HG03575 (cell line): ENCODE results near the gene GRID1.

Experiments
- ATAC-seq: cut with Tn5 transposase; IDR thresholded peaks from one replicate; pipeline ENCODE4 v1.9.1; 2021; ENCODE audit not compliant: unreplicated experiment, insufficient number of reproducible peaks, low FRiP score; ENCODE audit errors: extremely low read depth

GRID1 gene

DNA sequence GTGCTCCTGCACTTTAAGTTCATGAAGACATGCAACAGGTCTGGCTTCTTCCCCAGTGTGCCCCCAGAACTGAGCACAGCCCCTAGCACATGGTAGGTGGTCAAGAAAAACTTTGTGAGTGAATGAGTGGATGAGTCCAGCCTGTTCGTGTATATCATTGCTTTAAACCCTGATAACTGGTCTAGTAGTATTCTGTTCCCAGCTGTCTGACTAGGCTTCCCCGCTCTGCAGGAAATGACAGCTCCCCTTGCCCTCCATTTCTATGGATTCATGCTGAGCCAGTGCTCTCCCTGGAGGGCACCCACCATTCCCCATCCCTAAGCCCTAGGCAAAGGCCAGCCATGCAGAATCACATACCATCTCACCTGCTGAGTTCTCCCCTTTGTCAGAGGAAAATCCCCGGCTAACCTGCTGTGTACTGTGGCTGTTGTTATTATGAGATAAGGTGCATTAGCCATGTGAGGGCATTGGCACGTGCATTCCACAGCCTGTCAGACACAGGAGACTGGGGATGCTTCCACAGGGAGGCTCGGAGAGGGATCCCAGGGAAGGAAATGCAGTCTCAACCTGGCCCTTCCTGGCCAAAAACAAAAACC is 698.9 kb downstream of the GRID1 start:
- no peak for ATAC-seq

DNA sequence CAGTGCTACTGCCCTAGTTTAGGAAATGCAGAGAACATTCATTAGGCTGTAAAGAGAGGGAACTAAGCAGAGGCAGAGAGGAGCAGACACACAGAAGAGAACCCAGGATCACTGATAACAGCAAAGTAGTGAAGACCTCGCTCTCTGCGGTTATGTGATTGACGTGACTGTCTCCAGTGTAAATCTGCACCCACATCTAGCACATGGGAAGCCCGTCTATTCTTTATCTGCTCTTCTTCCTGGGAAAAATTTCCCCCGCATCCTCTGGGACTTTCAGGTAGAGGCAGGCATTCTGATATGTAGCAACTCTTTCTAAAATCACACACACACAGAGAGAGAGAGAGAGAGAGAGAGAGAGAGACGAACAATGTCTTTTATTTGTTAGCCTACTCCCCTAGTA is 699.6 kb downstream of the GRID1 start:
- ATAC-seq, result no peak

DNA sequence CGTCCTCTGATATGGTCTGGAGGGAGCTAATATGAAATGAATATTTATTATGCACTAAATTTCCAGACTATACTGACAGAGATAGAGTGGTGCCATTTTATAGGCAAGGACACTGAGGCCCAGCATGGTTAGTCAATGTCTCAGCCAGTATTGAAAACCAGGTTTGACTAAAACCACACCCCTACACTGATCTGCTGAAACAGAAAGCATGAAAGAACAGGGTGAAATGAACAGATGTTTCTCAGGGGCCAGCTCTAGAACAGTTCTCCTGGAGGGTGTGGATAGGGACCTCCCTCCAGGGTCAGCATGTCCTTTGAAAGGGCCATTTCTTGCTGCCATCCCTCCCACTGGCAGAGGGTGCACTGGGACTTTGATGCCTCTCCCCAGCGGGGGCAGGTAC is 700.5 kb downstream of the GRID1 start:
- ATAC-seq, result no peak

DNA sequence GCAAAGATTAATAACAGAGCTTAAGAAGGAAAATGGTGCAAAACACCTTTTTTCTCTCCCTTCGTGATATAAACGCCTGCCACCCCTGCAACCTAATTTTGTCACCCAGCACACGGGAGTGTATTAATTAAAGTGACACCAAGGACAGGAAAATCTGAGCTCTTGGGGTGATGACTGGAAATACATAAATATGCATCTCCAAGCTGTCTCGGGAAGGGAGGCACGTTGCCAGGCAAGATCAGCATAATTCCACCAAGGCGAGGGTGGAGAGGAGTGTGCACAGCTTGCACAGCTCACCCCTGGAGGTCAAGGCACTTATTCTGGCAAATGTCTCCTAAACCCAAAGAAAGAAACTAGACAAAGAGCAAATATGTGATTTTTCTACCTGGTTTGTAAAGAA is 700.9 kb downstream of the GRID1 start:
- no peak for ATAC-seq

DNA sequence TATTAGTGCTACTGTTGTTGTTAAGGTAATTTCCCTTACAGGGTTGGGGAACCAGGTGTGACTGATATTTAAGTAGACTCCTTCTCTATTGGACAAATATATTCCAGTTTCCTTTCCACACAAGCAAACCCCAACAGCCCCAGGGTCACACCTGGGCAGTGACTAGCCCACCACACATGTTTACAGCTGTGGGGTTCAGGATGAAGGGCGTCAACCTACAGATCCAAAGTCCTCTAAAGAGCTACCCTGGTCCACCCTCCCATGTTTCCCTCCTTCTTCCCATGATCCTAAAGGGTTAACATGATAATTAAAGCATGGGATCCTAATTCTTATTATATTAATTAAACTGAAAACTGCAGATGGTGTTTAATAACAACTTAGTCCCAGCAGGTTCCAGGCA is 701.5 kb downstream of the GRID1 start:
- no peak for ATAC-seq

DNA sequence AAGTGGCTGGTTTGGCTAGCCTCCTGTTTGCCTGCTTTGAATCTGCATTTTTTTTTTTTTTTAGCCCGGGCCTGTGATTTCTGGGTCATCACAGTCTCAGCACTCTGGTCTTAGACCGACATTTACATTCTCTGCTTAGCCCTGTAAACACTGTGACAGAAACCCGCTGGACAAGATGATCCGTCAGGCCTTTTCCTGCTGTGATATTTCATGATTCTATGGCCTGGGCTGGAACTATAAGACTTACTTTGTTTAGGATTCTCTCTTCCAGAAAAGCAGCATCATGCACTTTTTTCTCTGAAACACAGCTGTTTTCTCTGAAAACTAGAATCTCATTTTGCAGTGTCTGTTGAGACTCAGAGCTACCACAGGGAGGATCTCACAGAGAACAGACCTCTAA is 705.5 kb downstream of the GRID1 start:
- no peak for ATAC-seq

DNA sequence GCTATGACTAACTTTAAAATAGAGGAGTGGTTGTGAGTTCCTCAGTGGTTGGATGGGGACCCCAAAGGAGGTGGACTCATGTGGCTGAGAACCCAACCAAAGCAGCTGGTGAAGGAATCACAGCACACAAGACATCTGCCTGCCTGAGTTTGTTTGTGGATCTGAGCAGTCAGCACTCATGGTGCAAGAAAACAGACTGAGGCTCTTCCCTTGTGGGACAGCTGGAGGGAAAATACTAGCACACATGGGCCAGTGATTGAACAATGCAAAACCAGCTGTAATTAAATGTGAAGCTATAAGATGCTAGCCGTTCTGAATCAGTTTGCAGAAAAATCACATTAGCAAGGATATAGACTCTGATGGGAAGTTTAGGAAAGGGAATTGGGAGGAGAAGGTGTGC is 707.3 kb downstream of the GRID1 start:
- ATAC-seq, result no peak

DNA sequence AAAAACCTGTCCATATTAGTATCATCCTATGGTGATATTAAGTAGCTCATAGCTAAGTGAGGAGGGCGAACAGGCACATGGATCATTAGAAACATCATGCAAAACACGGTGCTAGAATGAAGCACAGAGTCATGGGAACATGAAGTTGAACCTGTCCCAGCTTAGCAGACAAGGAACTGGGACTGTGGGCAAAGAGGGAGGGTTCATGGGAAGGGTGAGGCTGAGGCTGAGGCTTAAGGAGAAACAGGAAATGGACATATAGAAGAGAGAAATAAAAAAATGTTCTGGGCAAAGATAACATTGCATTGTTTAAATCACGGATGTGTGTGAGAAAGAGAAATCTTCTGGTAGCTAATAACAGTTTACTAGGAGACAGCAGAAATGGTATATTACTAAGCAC is 708.1 kb downstream of the GRID1 start:
- ATAC-seq, result no peak

DNA sequence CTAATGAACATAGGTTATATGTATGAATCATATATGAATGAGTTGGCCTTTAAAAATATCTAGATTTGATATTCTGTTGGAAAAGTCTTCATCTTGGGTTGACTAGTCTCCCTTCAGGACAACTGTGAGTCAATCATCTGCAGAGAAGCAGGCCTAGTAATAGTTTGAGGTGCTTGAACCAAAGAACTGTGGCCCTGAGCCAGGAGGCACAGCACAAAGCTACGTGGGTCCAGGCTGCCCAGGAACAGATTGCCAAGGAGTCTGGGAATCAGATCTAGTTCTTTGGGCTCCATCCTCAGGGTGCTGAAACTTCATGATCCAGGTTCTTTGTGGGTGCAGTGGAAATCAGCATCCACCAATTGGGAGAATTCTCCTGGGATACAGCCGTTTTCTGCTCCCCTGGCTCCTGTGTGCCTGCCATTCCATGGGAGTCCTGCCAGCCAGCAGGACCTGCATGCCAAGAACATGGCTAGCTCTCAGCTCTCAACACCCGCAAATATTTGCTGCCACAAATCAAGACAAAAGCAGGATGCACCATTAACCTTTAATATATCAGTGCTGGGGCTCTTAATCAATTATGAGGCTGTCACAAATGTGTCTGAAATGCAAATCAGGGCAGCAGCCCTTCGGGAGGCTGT is 709.0 kb downstream of the GRID1 start:
- ATAC-seq, result no peak

DNA sequence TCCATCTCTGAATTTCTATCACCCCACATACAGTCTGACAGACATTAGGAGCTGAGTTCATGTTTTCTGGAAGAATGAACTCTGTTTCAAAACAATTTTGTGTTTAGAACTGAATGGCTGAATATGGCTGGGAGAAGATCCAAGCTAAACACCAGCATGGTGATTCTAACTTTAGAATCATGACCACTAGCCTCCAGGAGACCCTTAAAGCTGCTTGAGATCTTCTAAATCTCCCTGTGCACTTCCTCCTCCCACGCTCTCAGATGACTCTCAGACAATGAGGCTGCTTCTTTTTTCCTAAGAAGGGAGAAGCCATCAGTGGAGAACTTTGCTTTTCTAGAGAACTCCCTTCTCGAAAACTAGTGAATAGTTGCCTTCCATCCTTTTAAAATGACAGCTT is 711.2 kb downstream of the GRID1 start:
- no peak for ATAC-seq

DNA sequence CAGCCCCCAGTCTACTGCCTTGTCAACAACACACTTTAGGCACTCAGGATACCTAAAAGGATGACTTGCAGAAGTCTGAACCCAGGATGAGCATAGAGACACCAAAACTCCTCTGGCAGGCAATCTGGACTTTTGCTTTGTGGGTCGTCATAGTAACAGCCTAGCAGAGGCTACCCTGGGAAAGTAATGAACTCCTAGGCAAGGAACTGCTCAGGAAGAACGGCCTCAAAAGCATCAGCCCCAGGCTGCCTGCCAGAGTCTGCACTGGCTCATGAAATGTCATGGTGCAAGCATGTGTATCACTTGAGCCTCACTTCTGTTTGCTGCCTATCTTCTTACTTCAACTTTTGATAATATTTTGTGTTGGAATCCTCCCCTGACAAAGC is 715.1 kb downstream of the GRID1 start:
- ATAC-seq, result no peak

DNA sequence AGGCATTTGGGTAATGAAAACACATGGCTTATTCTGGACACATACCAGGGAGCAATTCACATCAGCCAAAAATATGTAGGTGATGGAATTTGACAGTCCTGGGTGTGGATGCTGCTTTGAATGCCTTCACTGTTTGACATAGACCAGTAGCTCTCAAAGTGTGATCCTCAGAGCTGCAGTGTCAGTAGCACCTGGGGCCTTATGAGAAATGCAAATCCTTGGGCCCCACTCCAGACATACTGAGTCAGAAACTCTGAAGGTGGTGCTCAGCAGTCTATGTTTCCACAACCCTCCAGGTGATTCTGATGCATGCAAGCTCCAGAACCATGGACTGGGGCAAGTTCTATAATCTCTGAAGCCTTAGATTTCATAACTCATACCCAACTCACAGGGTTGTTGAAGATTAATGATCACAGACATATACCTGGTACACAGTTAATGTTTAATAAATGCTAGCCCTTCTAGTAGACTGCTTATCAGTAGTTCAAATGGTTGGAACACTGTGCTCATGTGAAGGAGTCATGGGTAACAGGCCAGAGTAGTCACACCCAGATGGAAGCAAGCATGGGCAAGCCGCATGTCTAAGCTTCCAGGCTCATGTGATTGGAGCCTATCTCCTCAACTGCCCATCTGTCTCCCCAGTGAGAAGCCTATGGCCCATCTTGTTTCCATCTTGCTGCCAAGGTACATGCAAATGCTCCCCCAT is 715.7 kb downstream of the GRID1 start:
- ATAC-seq, result no peak

DNA sequence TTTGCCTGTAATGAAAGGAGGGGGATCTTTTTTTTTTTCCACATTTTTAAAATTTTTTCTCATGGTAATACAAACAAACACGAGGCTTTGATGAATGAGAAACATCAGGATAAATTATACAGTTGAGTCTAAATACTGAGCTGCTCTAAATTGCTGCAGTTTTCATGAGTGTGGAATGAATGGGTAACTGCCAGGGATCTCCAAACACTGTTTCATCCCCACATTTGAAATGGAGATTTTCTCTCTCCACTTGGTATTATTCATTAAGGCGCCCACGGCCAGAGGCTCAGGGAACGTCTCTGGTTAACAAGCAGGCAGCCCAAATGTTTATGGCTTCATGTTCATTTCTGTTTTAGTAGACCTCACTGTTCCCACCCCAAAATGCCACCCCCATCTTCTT is 717.1 kb downstream of the GRID1 start:
- ATAC-seq, result no peak

DNA sequence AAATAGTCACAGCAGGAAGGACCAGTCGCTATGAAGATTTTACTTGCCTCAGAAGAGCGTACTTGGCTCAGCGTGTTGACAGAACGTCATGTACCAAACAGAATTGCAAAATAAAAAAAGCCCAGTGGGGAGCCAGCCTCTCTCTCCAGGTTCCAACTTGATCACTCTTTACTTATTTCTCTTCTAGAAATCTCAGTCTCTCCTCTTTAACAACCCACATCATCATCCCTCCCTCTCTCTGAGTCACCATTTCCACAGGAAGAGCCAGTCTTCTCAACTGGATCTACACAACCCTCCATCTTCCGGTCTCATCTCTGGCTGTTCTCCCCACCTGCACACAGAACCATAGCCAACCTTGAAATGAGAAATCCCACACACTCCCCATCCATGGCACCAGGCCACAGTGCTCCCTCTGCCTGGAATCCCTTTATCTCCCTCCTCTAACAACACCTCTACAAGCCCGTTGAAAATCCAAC is 718.3 kb downstream of the GRID1 start:
- ATAC-seq, result no peak

DNA sequence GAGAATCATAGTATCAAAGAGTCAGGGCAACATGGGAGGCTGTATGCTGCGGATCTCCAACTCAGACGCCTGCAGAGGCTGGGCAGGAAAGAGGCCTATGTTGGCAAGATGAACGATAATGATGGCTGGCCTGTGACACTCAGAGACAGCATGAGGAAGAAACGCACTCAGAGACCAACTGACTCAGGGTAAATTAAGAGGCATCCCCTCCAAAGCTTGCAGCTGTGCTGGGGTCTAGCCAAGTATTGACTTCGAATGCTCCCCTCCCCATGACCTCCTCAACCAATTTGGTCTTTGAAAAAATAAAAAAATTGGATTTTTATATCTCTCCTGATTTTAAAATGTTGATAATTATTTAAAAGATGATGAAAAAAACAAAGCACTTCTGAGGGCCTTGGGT is 718.9 kb downstream of the GRID1 start:
- ATAC-seq, result no peak

DNA sequence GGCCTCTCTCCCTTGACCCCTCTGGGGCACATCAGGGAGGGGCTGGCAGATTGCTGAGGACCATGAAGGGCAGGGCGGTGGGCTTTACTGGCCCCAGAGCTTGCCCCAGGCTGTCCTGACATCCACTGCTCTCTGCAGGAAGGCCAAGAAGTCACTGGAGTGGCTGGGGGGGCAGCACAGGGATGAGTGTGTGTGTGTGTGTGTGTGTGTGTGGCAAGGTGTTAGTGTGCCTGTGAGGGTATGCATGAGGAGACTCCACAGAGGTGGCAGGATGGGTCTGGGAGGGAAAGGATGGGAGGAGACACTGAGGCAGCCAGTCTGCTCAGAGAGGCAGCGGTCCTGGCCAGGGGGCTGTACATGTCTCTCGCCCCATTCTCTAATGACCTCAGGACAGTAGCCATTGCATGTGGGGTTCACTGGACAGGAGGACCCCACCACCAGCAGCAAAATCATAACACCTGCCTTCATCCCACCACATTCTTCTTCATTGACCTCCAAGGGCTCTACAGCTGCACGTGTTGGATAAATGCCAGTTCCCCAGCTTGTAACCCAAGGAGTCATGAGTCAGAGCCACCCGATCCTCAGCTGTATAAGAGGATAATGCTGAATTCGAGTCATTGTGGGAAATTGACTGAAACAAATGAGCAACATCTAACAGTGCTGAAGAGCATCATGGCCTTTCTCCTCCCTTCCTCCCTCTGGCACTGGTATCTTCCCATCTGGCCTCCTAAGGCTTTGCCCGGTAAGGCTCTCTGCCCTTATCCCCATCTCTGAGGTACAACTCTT is 720.5 kb downstream of the GRID1 start:
- no peak for ATAC-seq

DNA sequence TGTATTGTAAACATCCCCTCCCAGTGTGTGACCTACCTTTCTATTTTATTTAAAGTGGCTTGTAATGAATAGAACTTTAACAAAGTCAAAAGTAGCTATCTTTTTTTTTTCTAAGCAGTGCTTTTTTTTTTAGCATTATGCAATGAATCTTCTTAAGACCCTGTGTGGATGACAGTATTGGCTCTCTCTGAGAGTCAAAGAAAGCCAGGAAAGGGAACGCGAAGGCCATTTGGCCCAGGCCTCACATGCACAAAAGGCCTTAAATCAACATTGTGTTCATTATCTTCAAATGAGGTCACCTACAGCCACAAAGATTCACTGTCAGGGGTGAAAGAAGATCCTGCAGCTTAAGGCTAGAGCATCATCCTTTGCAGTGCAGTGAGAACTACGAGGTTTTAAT is 721.5 kb downstream of the GRID1 start:
- ATAC-seq, result no peak

DNA sequence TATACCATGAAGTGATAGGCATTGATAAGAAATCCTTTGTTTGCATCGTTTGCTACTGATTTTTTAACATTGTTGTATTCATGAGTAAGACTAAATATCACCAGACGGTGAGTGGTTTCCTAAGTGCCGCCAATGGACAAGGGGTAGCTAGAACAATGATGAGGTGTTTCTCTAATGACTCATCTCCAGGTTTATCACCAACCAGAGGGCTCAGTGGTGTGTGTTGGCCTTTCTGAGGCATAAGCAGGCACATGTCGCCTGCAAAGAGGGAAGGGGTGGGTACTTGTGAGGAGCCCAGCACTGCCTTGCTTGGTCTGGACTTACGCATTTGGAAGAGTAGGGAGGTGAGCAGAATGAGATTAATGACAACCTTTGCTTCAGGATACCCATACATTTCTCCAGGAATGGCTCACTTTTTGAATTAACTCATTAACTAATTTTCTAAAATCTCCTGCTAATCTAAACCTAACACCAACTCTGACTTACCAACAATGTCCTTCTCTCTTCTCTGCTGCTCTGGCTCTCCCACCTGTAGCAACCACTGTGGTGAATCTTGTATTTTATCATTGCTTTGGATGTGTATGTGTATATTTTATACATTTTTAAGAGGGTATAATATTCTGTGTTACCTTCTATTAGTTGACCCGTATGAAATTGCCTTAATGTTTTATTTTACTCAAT is 722.6 kb downstream of the GRID1 start:
- ATAC-seq, result no peak

DNA sequence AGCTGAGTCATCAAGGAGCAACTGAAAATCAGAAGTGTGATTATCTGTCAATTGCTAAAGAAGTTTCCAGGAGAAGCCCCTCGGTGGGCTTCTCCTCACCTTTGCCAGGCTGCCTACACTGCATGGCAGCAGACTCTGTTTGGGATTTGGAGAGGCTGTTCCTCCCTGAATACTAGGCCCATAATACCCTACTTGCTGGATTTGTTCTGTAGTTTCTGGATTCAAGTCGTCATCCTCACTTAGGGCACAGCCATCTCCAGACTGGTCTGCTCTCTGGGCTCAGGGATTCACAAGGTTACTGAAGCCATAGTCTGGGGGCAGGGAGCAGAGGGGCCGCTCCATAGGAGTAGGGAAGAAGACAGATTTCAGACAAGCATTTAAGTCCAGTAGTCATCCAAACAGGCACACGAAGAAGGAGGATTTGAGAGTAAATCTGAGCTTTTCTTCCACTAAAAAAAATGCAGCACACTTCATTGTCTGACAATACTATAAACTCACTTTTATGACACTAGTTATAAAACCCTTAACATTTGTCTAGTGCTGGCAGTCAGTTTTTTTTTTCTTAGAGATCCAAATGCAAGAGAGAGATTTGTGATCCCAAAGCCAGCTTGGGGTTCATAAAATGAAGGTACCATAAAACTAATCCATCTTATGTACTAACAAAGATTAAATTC is 723.3 kb downstream of the GRID1 start:
- ATAC-seq, result no peak
